K562 (cell line): ENCODE measurements around the gene GPD2. TPM values are rescaled to one million over a fixed set of nuclear protein-coding genes. Genes with fewer than 3 reads are reported as not detected.
A peak's percentile ranks its signal among the peaks of the same experiment; 100 is the strongest.

Experiments
- BRCA1 ChIP-seq, 2 experiments: fragments of 450-650 bp in 1 of 2; sonication (generic) in 1 of 2; formaldehyde crosslinking in 1 of 2; IDR thresholded peaks; 2 replicates each; pipeline versions ENCODE4 v1.5.0 to v1.6.1; 2017 to 2020; ENCODE audit warnings: mild to moderate bottlenecking in 1 of 2, missing genetic modification reagents in 1 of 2
- CBX1 ChIP-seq: sonication (generic); IDR thresholded peaks from 2 replicates; pipeline ENCODE4 v1.6.1; 2016; ENCODE audit warnings: antibody characterized with exemption, low read depth, mild to moderate bottlenecking
- EP400 ChIP-seq: fragments of 450-650 bp; IDR thresholded peaks from 2 replicates; pipeline ENCODE4 v1.6.1; 2017; ENCODE audit warnings: antibody characterized with exemption, mild to moderate bottlenecking, moderate library complexity
- ETS2 ChIP-seq: IDR thresholded peaks from 2 replicates; pipeline ENCODE4 v1.6.1; 2016; ENCODE audit warnings: borderline replicate concordance, missing genetic modification characterization, mild to moderate bottlenecking, moderate library complexity, missing compliant biosample characterization; ENCODE audit not compliant: poor library complexity, severe bottlenecking
- FIP1L1 ChIP-seq: fragments of 200-400 bp; formaldehyde crosslinking; IDR thresholded peaks from 2 replicates; pipeline ENCODE4 v1.6.1; 2018; ENCODE audit warnings: mild to moderate bottlenecking, low read depth, low read length; ENCODE audit not compliant: poor library complexity, severe bottlenecking
- HOXB6 ChIP-seq: fragments of 250-450 bp; sonication (Bioruptor Pico); IDR thresholded peaks from 2 replicates; pipeline ENCODE4 v1.5.1; 2022; ENCODE audit warnings: mild to moderate bottlenecking, borderline replicate concordance
- MEIS2 ChIP-seq: fragments of 450-650 bp; IDR thresholded peaks from 2 replicates; pipeline ENCODE4 v1.6.1; 2014; ENCODE audit warnings: mild to moderate bottlenecking; ENCODE audit not compliant: partially characterized antibody
- NR3C1 ChIP-seq: sonication (generic); formaldehyde crosslinking; IDR thresholded peaks from 2 replicates; pipeline ENCODE4 v1.8.1; 2022; ENCODE audit warnings: missing genetic modification reagents
- PURB ChIP-seq: sonication (generic); formaldehyde crosslinking; IDR thresholded peaks from 2 replicates; pipeline ENCODE4 v1.9.0; 2021; ENCODE audit warnings: low read depth, mild to moderate bottlenecking, missing genetic modification reagents
- TCFL5 ChIP-seq: fragments of 250-450 bp; sonication (Bioruptor Pico); conservative IDR thresholded peaks from 2 replicates; pipeline ENCODE4 v1.6.1; 2021; ENCODE audit warnings: mild to moderate bottlenecking, moderate library complexity, matching md5 sums
- ZNF347 ChIP-seq: fragments of 450-650 bp; formaldehyde crosslinking; IDR thresholded peaks from 2 replicates; pipeline ENCODE4 v1.4.0; 2020; ENCODE audit warnings: low read depth, mild to moderate bottlenecking, moderate library complexity
- ZZZ3 ChIP-seq: fragments of 450-650 bp; IDR thresholded peaks from 2 replicates; pipeline ENCODE4 v1.6.1; 2016; ENCODE audit warnings: antibody characterized with exemption, mild to moderate bottlenecking, moderate library complexity
- polyA plus RNA-seq, 8 experiments: library from polyadenylated mRNA; depleted of rRNA in 4 of 8; stranded (reverse) in 5 of 8; unstranded in 3 of 8; fragments of >200 nt; fragmentation: Nextera tagmentation in 2 of 8; fragmentation: Illumina TruSeq in 1 of 8; extraction: Ambion mirVana in 2 of 8; extraction: Trizol in 1 of 8; gene quantifications; 2 replicates each; pipeline versions ENCODE4 v1.2.1 to v1.2.3, GENCODE V29; 2011 to 2014; ENCODE audit warnings: inconsistent platforms in 1 of 8, missing spikeins in 1 of 8
- total RNA-seq, 7 experiments: library from RNA; depleted of rRNA in 6 of 7; stranded (reverse); fragments of >200 nt in 6 of 7; fragmentation: Illumina TruSeq in 2 of 7; extraction: Trizol in 2 of 7; gene quantifications; 2 replicates each; pipeline versions ENCODE4 v1.2.1 to v1.2.3, GENCODE V29; 2011 to 2021; ENCODE audit warnings: low replicate concordance in 1 of 7
- TF ChIP-seq, protein P1 (sequence below), 2 experiments: IDR thresholded peaks; 2 replicates each; pipeline ENCODE4 v1.6.1; 2011; ENCODE audit warnings: borderline replicate concordance in 1 of 2, control low read depth in 1 of 2, low read depth in 1 of 2, low read length in 1 of 2, mild to moderate bottlenecking in 1 of 2, mixed read lengths in 1 of 2, moderate library complexity in 1 of 2; ENCODE audit not compliant: insufficient read depth in 1 of 2, insufficient read length in 1 of 2, poor library complexity in 1 of 2, severe bottlenecking in 1 of 2; ENCODE audit errors: extremely low read depth in 1 of 2
- TF ChIP-seq, protein P2 (sequence below): fragments of 250-450 bp; sonication (Bioruptor Pico); IDR thresholded peaks from 2 replicates; pipeline ENCODE4 v1.5.0; 2021; ENCODE audit warnings: mild to moderate bottlenecking, borderline replicate concordance
- TF ChIP-seq, protein P3 (sequence below): conservative IDR thresholded peaks from 2 replicates; pipeline ENCODE4 v1.6.1; 2011; ENCODE audit warnings: low read depth, mild to moderate bottlenecking, low read length; ENCODE audit not compliant: control insufficient read depth
- TF ChIP-seq, protein P4 (sequence below): fragments of 200-800 bp; sonication (Bioruptor generic); IDR thresholded peaks from 2 replicates; pipeline ENCODE4 v1.6.1; 2017; ENCODE audit warnings: missing genetic modification characterization, missing compliant biosample characterization
- TF ChIP-seq, protein P5 (sequence below): fragments of 450-650 bp; IDR thresholded peaks from 2 replicates; pipeline ENCODE4 v1.6.1; 2016; ENCODE audit warnings: borderline replicate concordance

GPD2 gene
- total and polyA plus RNA-seq, 9 of the 15 experiments (the other 6 are each of a cell fraction or from before 2014, with no cell fraction given): 5.2 to 39.2 (median 19.0) TPM

DNA sequence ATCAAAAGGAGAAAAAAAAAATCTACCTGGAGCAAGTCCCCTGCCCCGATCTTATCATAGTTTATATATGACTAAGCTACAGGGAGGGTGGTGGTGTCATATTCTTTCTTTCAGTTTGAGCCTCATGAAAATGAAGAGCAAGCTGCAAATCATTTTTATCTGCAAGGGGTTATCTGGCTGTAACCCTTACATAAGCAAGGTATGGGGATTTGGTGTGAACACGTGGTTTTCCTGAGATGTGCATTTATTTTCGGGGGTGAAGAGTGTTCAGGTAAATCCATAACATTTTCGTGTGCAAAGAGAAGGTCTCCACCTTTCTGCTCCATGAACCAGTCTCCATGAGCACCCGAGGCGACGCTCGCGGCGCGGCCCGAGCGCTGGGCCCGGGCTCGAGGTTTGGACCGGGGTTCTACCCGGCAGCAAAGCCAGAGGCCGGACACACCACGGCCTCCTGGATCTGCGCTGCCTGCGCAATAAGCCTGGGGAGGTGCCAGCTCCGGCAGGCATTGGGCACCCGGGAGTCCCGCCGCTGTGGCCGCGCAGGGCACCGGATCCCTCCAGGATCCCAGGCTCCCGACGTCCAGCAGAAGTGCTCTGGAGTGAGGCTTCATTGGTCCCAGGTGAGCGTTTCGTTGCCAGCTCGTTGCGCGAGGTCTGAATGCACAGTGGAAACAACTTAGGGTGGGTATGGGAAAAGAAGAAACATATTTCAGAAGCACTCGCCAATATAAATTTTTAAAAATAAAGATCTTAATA is 36.1 kb upstream of the GPD2 start (continued):
- TF ChIP-seq CBX1: peak; percentile 51; the same call in 1 of the 2 replicates
- TF ChIP-seq, protein P1, sequence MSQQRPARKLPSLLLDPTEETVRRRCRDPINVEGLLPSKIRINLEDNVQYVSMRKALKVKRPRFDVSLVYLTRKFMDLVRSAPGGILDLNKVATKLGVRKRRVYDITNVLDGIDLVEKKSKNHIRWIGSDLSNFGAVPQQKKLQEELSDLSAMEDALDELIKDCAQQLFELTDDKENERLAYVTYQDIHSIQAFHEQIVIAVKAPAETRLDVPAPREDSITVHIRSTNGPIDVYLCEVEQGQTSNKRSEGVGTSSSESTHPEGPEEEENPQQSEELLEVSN (IDR thresholded peaks at IDR 0.05; ENCODE audit: borderline replicate concordance in 1 of 2, extremely low read depth in 1 of 2, insufficient read depth in 1 of 2, insufficient read length in 1 of 2, low read depth in 1 of 2, low read length in 1 of 2, poor library complexity in 1 of 2, severe bottlenecking in 1 of 2): peak; percentile 67 to 71
- TF ChIP-seq, protein P2, sequence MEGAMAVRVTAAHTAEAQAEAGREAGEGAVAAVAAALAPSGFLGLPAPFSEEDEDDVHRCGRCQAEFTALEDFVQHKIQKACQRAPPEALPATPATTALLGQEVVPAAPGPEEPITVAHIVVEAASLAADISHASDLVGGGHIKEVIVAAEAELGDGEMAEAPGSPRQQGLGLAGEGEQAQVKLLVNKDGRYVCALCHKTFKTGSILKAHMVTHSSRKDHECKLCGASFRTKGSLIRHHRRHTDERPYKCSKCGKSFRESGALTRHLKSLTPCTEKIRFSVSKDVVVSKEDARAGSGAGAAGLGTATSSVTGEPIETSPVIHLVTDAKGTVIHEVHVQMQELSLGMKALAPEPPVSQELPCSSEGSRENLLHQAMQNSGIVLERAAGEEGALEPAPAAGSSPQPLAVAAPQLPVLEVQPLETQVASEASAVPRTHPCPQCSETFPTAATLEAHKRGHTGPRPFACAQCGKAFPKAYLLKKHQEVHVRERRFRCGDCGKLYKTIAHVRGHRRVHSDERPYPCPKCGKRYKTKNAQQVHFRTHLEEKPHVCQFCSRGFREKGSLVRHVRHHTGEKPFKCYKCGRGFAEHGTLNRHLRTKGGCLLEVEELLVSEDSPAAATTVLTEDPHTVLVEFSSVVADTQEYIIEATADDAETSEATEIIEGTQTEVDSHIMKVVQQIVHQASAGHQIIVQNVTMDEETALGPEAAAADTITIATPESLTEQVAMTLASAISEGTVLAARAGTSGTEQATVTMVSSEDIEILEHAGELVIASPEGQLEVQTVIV: no peak
- TF ChIP-seq PURB (CRISPR knock-in tag): no peak
- no peak for TF ChIP-seq ETS2
- no peak for TF ChIP-seq ZZZ3
- TF ChIP-seq MEIS2: peak; percentile 54
- TF ChIP-seq HOXB6: no peak
- peak; percentile 21 for TF ChIP-seq FIP1L1
- no peak for TF ChIP-seq ZNF347 (CRISPR knock-in tag)
- no peak for TF ChIP-seq BRCA1 (IDR thresholded peaks at IDR 0.05)
- no peak for TF ChIP-seq BRCA1 (CRISPR knock-in tag; IDR thresholded peaks at IDR 0.05)
- TF ChIP-seq, protein P3, sequence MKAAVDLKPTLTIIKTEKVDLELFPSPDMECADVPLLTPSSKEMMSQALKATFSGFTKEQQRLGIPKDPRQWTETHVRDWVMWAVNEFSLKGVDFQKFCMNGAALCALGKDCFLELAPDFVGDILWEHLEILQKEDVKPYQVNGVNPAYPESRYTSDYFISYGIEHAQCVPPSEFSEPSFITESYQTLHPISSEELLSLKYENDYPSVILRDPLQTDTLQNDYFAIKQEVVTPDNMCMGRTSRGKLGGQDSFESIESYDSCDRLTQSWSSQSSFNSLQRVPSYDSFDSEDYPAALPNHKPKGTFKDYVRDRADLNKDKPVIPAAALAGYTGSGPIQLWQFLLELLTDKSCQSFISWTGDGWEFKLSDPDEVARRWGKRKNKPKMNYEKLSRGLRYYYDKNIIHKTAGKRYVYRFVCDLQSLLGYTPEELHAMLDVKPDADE: no peak
- peak; percentile 50; the same call in 1 of the 2 replicates for TF ChIP-seq EP400
- no peak for TF ChIP-seq TCFL5 (CRISPR knock-in tag)
- TF ChIP-seq NR3C1 (CRISPR knock-in tag): peak; percentile 84; the same call in 1 of the 2 replicates
- TF ChIP-seq, protein P4, sequence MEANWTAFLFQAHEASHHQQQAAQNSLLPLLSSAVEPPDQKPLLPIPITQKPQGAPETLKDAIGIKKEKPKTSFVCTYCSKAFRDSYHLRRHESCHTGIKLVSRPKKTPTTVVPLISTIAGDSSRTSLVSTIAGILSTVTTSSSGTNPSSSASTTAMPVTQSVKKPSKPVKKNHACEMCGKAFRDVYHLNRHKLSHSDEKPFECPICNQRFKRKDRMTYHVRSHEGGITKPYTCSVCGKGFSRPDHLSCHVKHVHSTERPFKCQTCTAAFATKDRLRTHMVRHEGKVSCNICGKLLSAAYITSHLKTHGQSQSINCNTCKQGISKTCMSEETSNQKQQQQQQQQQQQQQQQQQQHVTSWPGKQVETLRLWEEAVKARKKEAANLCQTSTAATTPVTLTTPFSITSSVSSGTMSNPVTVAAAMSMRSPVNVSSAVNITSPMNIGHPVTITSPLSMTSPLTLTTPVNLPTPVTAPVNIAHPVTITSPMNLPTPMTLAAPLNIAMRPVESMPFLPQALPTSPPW: peak; percentile 4; the same call in 1 of the 2 replicates
- TF ChIP-seq, protein P5, sequence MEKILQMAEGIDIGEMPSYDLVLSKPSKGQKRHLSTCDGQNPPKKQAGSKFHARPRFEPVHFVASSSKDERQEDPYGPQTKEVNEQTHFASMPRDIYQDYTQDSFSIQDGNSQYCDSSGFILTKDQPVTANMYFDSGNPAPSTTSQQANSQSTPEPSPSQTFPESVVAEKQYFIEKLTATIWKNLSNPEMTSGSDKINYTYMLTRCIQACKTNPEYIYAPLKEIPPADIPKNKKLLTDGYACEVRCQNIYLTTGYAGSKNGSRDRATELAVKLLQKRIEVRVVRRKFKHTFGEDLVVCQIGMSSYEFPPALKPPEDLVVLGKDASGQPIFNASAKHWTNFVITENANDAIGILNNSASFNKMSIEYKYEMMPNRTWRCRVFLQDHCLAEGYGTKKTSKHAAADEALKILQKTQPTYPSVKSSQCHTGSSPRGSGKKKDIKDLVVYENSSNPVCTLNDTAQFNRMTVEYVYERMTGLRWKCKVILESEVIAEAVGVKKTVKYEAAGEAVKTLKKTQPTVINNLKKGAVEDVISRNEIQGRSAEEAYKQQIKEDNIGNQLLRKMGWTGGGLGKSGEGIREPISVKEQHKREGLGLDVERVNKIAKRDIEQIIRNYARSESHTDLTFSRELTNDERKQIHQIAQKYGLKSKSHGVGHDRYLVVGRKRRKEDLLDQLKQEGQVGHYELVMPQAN: 0 out of 2 replicates have a peak, but pooled peaks have one; percentile 23
